H9 (cell line): Measurements from ENCODE around the gene SREBF1. TPM values are rescaled to one million over a fixed set of nuclear protein-coding genes. Genes with fewer than 3 reads are reported as not detected.
A peak's percentile ranks its signal among the peaks of the same experiment; 100 is the strongest.

Experiments
- DNase-seq: peaks from one replicate; pipeline ENCODE4 v3.0.0-alpha.2; 2017
- H2AFZ ChIP-seq: one replicate; pipeline ENCODE4 v1.6.1; 2013; ENCODE audit warnings: mild to moderate bottlenecking, low read length, control low read depth, moderate library complexity
- H2AK5ac ChIP-seq: 2 replicates; pipeline ENCODE4 v1.6.1; 2013; ENCODE audit warnings: low read length, control low read depth, mixed read lengths; ENCODE audit not compliant: insufficient read length
- H2BK120ac ChIP-seq: one replicate; pipeline ENCODE4 v1.6.1; 2013; ENCODE audit warnings: low read depth, mild to moderate bottlenecking, low read length, control low read depth, inconsistent platforms; ENCODE audit not compliant: poor library complexity, severe bottlenecking
- H2BK12ac ChIP-seq: 2 replicates; pipeline ENCODE4 v1.6.1; 2013; ENCODE audit warnings: low read length, control low read depth, mixed read lengths, low read depth; ENCODE audit not compliant: insufficient read length
- H2BK15ac ChIP-seq: 2 replicates; pipeline ENCODE4 v1.6.1; 2013; ENCODE audit warnings: low read depth, low read length, control low read depth
- H2BK20ac ChIP-seq: one replicate; pipeline ENCODE4 v1.6.1; 2013; ENCODE audit warnings: low read depth, mild to moderate bottlenecking, low read length, control low read depth, inconsistent platforms; ENCODE audit not compliant: poor library complexity, severe bottlenecking
- H2BK5ac ChIP-seq: 2 replicates; pipeline ENCODE4 v1.6.1; 2013; ENCODE audit warnings: low read length, control low read depth, mixed read lengths; ENCODE audit not compliant: insufficient read length
- H3K14ac ChIP-seq: 2 replicates; pipeline ENCODE4 v1.6.1; 2013; ENCODE audit warnings: low read length, control low read depth; ENCODE audit not compliant: insufficient read depth
- H3K18ac ChIP-seq: 2 replicates; pipeline ENCODE4 v1.6.1; 2013; ENCODE audit warnings: low read depth, mild to moderate bottlenecking, mixed read lengths, low read length, control low read depth; ENCODE audit not compliant: insufficient read length
- H3K23ac ChIP-seq: 2 replicates; pipeline ENCODE4 v1.6.1; 2013; ENCODE audit warnings: low read length, control low read depth, mixed read lengths, low read depth; ENCODE audit not compliant: insufficient read length
- H3K23me2 ChIP-seq: 2 replicates; pipeline ENCODE4 v1.6.1; 2013; ENCODE audit warnings: low read depth, mild to moderate bottlenecking, mixed read lengths, low read length, control low read depth; ENCODE audit not compliant: insufficient read length, poor library complexity, severe bottlenecking
- H3K27ac ChIP-seq: 2 replicates; pipeline ENCODE4 v1.5.1; 2013; ENCODE audit warnings: low read length, control low read depth, mixed read lengths, low read depth; ENCODE audit not compliant: insufficient read length
- H3K27me3 ChIP-seq: 2 replicates; pipeline ENCODE4 v1.6.1; 2013; ENCODE audit warnings: low read length, control low read depth, inconsistent platforms; ENCODE audit not compliant: insufficient read depth
- H3K4ac ChIP-seq: 2 replicates; pipeline ENCODE4 v1.6.1; 2013; ENCODE audit warnings: low read depth, mild to moderate bottlenecking, control low read depth, inconsistent platforms, low read length, moderate library complexity
- H3K4me1 ChIP-seq: 2 replicates; pipeline ENCODE4 v1.6.1; 2013; ENCODE audit warnings: low read length, control low read depth, inconsistent platforms; ENCODE audit not compliant: insufficient read depth
- H3K4me2 ChIP-seq: 2 replicates; pipeline ENCODE4 v1.6.1; 2013; ENCODE audit warnings: low read length, control low read depth, mixed read lengths; ENCODE audit not compliant: insufficient read length, insufficient read depth
- H3K56ac ChIP-seq: 2 replicates; pipeline ENCODE4 v1.6.1; 2013; ENCODE audit warnings: low read depth, mild to moderate bottlenecking, mixed read lengths, low read length, control low read depth; ENCODE audit not compliant: insufficient read length
- H3K79me1 ChIP-seq: 2 replicates; pipeline ENCODE4 v1.6.1; 2013; ENCODE audit warnings: low read depth, mild to moderate bottlenecking, moderate library complexity, low read length, control low read depth, inconsistent platforms; ENCODE audit not compliant: insufficient read depth, poor library complexity, severe bottlenecking
- H3K79me2 ChIP-seq: 2 replicates; pipeline ENCODE4 v1.6.1; 2013; ENCODE audit warnings: low read length, control low read depth, inconsistent platforms; ENCODE audit not compliant: insufficient read depth
- H3K9ac ChIP-seq: 2 replicates; pipeline ENCODE4 v1.6.1; 2013; ENCODE audit warnings: low read length, control low read depth, mixed read lengths; ENCODE audit not compliant: insufficient read length; ENCODE audit errors: extremely low read depth
- H3K9me3 ChIP-seq: one replicate; pipeline ENCODE4 v1.6.1; 2013; ENCODE audit warnings: low read depth, low read length, inconsistent platforms; ENCODE audit not compliant: control insufficient read depth
- H3T11ph ChIP-seq: one replicate; pipeline ENCODE4 v1.6.1; 2013; ENCODE audit warnings: mild to moderate bottlenecking, low read length, control low read depth, inconsistent platforms
- H4K20me1 ChIP-seq: one replicate; pipeline ENCODE4 v1.6.1; 2013; ENCODE audit not compliant: control insufficient read depth, insufficient read length, insufficient read depth
- H4K5ac ChIP-seq: 2 replicates; pipeline ENCODE4 v1.6.1; 2013; ENCODE audit warnings: low read depth, mild to moderate bottlenecking, mixed read lengths, low read length, control low read depth; ENCODE audit not compliant: insufficient read length
- H4K8ac ChIP-seq: replicated peaks from 2 replicates; pipeline ENCODE4 v1.6.1; 2013; ENCODE audit warnings: low read length, control low read depth, mixed read lengths, low read depth; ENCODE audit not compliant: insufficient read length
- H4K91ac ChIP-seq: 2 replicates; pipeline ENCODE4 v1.6.1; 2013; ENCODE audit warnings: low read depth, mild to moderate bottlenecking, moderate library complexity, mixed read lengths, low read length, control low read depth; ENCODE audit not compliant: insufficient read length
- H3K27ac Mint-ChIP-seq, 3 experiments: 2 replicates in 2 of 3; 3 replicates in 1 of 3; pipeline ENCODE4 v1.8.0; 2020 to 2021; ENCODE audit warnings: mixed read lengths in 3 of 3, mild to moderate bottlenecking in 1 of 3, moderate library complexity in 1 of 3
- H3K27me3 Mint-ChIP-seq: 2 replicates; pipeline ENCODE4 v1.8.0; 2021; ENCODE audit warnings: low read depth, mild to moderate bottlenecking, moderate library complexity, mixed read lengths
- H3K36me3 Mint-ChIP-seq, 3 experiments: 2 replicates in 2 of 3; 3 replicates in 1 of 3; pipeline ENCODE4 v1.8.0; 2020 to 2021; ENCODE audit warnings: low read depth in 3 of 3, mixed read lengths in 3 of 3; ENCODE audit not compliant: insufficient read depth in 1 of 3
- H3K4me1 Mint-ChIP-seq, 2 experiments: 2 replicates each; pipeline ENCODE4 v1.8.0; 2020; ENCODE audit warnings: mixed read lengths in 2 of 2
- H3K4me3 Mint-ChIP-seq, 2 experiments: 2 replicates in 1 of 2; 3 replicates in 1 of 2; pipeline ENCODE4 v1.8.0; 2020 to 2021; ENCODE audit warnings: mild to moderate bottlenecking in 2 of 2, mixed read lengths in 2 of 2, moderate library complexity in 1 of 2
- H3K9me3 Mint-ChIP-seq, 2 experiments: 2 replicates in 1 of 2; 3 replicates in 1 of 2; pipeline ENCODE4 v1.8.0; 2020; ENCODE audit warnings: mild to moderate bottlenecking in 2 of 2, mixed read lengths in 2 of 2, moderate library complexity in 1 of 2
- CTCF ChIP-seq: fragments of 200-600 bp; sonication (generic); conservative IDR thresholded peaks from 3 replicates; pipeline ENCODE4 v1.8.0; 2021; ENCODE audit warnings: antibody characterized with exemption, mild to moderate bottlenecking
- WGBS: extraction: QIAGEN DNeasy Blood & Tissue Kit; methylation state at CpG from one replicate; pipeline ENCODE4 v1.1.7; 2013; ENCODE audit warnings: missing lambda C conversion rate, low lambda C conversion rate, mixed read lengths; ENCODE audit not compliant: insufficient read length; ENCODE audit errors: extremely low coverage; 5-methylcytosine and 5-hydroxymethylcytosine counted together
- total RNA-seq: library from RNA; stranded (reverse); gene quantifications from 2 replicates; pipeline ENCODE4 v1.2.1, GENCODE V29; 2021

SREBF1 gene
- total RNA-seq, 1 experiment from 2014 or later, result 81.9 TPM

GRCh38 chr17:17788967-17789366 lies 47.8 kb downstream of the SREBF1 start:
- no peak for DNase-seq
- Mint-ChIP-seq H3K4me3 (no peak overlapping the region; a peak in 1 of 5 replicates), H3K36me3 (no peaks in the 10 kb centered on the region; a peak in 1 of 7 replicates), H3K9me3 (no peaks in the 10 kb centered on the region; a peak in 1 of 5 replicates), H3K4me1 (peaks cover 46 to 77% of the 10 kb centered on the region in 2 experiments), H3K27ac (peak overlapping the region in 1 of 3 experiments; percentile 89; a peak in 1 of 7 replicates), H3K27me3 (peaks cover 87% of the 10 kb centered on the region)
- Histone ChIP-seq H2AFZ (no peak overlapping the region), H4K20me1 (peaks cover 4% of the 10 kb centered on the region), H3K79me2 (no peaks in the 10 kb centered on the region), H4K91ac (no peak overlapping the region), H3K23me2 (peaks cover 3% of the 10 kb centered on the region), H2BK20ac (no peak overlapping the region), H3K14ac (no peak overlapping the region), H3K4me2 (no peak overlapping the region), H3K9me3 (no peaks in the 10 kb centered on the region), H2BK15ac (no peak overlapping the region), H2BK120ac (no peak overlapping the region), H2BK5ac (no peak overlapping the region), H3K79me1 (no peaks in the 10 kb centered on the region), H3K4ac (no peak overlapping the region), H3K9ac (no peak overlapping the region), H3T11ph (no peak overlapping the region), H3K4me1 (peaks cover 3% of the 10 kb centered on the region; the same call in 1 of the 2 replicates), H3K56ac (no peak overlapping the region), H2AK5ac (no peak overlapping the region), H3K27ac (no peak overlapping the region), H2BK12ac (no peak overlapping the region), H4K5ac (no peak overlapping the region), H3K27me3 (no peaks in the 10 kb centered on the region; the same call in 1 of the 2 replicates), H3K18ac (no peak overlapping the region), H3K23ac (no peak overlapping the region), H4K8ac (no peak overlapping the region)
- WGBS, result no CpG with 5 or more reads among the region's 8 CpGs
- no peak for TF ChIP-seq CTCF
